HepG2 (cell line): Measurements from ENCODE around the gene CFAP300. TPM values are rescaled to one million over a fixed set of nuclear protein-coding genes. Genes with fewer than 3 reads are reported as not detected.
A peak's percentile ranks its signal among the peaks of the same experiment; 100 is the strongest.

ENCODE experiments used
- ERF ChIP-seq: IDR thresholded peaks from 2 replicates; pipeline ENCODE4 v1.6.1; 2018; ENCODE audit warnings: missing biosample characterization, missing genetic modification reagents
- MED8 ChIP-seq: sonication (generic); formaldehyde crosslinking; IDR thresholded peaks from 2 replicates; pipeline ENCODE4 v1.8.1; 2023; ENCODE audit warnings: mild to moderate bottlenecking, missing genetic modification reagents; ENCODE audit not compliant: insufficient replicate concordance
- NFE2L1 ChIP-seq: sonication (generic); formaldehyde crosslinking; IDR thresholded peaks from 2 replicates; pipeline ENCODE4 v1.4.0; 2020; ENCODE audit warnings: missing genetic modification reagents, mild to moderate bottlenecking, borderline replicate concordance
- NFIC ChIP-seq: IDR thresholded peaks from 2 replicates; pipeline ENCODE4 v1.6.1; 2012; ENCODE audit warnings: mild to moderate bottlenecking, low read length, inconsistent platforms
- RFXANK ChIP-seq: IDR thresholded peaks from 2 replicates; pipeline ENCODE4 v1.6.1; 2016
- RXRA ChIP-seq: sonication (generic); formaldehyde crosslinking; IDR thresholded peaks from 2 replicates; pipeline ENCODE4 v1.5.1; 2020; ENCODE audit warnings: missing genetic modification reagents
- SRY ChIP-seq: sonication (generic); formaldehyde crosslinking; IDR thresholded peaks from 2 replicates; pipeline ENCODE4 v1.8.0; 2022; ENCODE audit warnings: mild to moderate bottlenecking, missing genetic modification reagents
- TAF15 ChIP-seq: fragments of 200-400 bp; formaldehyde crosslinking; IDR thresholded peaks from one replicate; pipeline ENCODE4 v1.6.1; 2018; ENCODE audit warnings: mild to moderate bottlenecking, low read depth, low read length; ENCODE audit not compliant: poor library complexity, severe bottlenecking
- ZC3H4 ChIP-seq: sonication (generic); formaldehyde crosslinking; IDR thresholded peaks from 2 replicates; pipeline ENCODE4 v1.4.0; 2020; ENCODE audit warnings: missing genetic modification reagents, borderline replicate concordance
- ZFP36L1 ChIP-seq: sonication (generic); formaldehyde crosslinking; IDR thresholded peaks from 2 replicates; pipeline ENCODE4 v1.8.0; 2022; ENCODE audit warnings: mild to moderate bottlenecking, missing genetic modification reagents, moderate library complexity
- ZIK1 ChIP-seq: sonication (generic); formaldehyde crosslinking; IDR thresholded peaks from 2 replicates; pipeline ENCODE4 v1.5.0; 2020; ENCODE audit warnings: mild to moderate bottlenecking, low read depth, missing genetic modification reagents, borderline replicate concordance
- ZNF251 ChIP-seq: sonication (generic); formaldehyde crosslinking; IDR thresholded peaks from 2 replicates; pipeline ENCODE4 v1.9.0; 2021; ENCODE audit warnings: mild to moderate bottlenecking, missing genetic modification reagents
- ZNF337 ChIP-seq: sonication (generic); formaldehyde crosslinking; IDR thresholded peaks from 2 replicates; pipeline ENCODE4 v1.5.1; 2020; ENCODE audit warnings: missing genetic modification reagents, low read depth, mild to moderate bottlenecking, borderline replicate concordance
- ZNF350 ChIP-seq: sonication (generic); formaldehyde crosslinking; IDR thresholded peaks from 2 replicates; pipeline ENCODE4 v1.4.0; 2020; ENCODE audit warnings: mild to moderate bottlenecking, low read depth, missing genetic modification reagents, borderline replicate concordance
- ZNF615 ChIP-seq: sonication (generic); formaldehyde crosslinking; IDR thresholded peaks from 2 replicates; pipeline ENCODE4 v1.5.0; 2020; ENCODE audit warnings: mild to moderate bottlenecking, missing genetic modification reagents, borderline replicate concordance
- ZSCAN29 ChIP-seq: sonication (generic); formaldehyde crosslinking; conservative IDR thresholded peaks from 2 replicates; pipeline ENCODE4 v1.4.0; 2020; ENCODE audit warnings: mild to moderate bottlenecking, missing genetic modification reagents
- polyA plus RNA-seq, 8 experiments: library from polyadenylated mRNA; depleted of rRNA in 3 of 8; stranded (reverse) in 7 of 8; unstranded in 1 of 8; fragments of >200 nt; fragmentation: Illumina TruSeq in 4 of 8; extraction: Trizol in 4 of 8; gene quantifications; 2 replicates each; pipeline versions ENCODE4 v1.2.1 to v1.2.3, GENCODE V29; 2011 to 2016; ENCODE audit warnings: low read depth in 4 of 8, missing spikeins in 1 of 8, mixed read lengths in 1 of 8; ENCODE audit not compliant: insufficient read depth in 1 of 8
- total RNA-seq, 5 experiments: library from RNA; depleted of rRNA; stranded (reverse); fragments of >200 nt; fragmentation: Illumina TruSeq; extraction: Trizol; gene quantifications; 2 replicates each; pipeline ENCODE4 v1.2.3, GENCODE V29; 2016; ENCODE audit warnings: low read depth in 1 of 5
- TF ChIP-seq, protein P1 (sequence below): sonication (generic); formaldehyde crosslinking; IDR thresholded peaks from 2 replicates; pipeline ENCODE4 v1.5.1; 2020; ENCODE audit warnings: missing genetic modification reagents, mild to moderate bottlenecking, borderline replicate concordance
- TF ChIP-seq, protein P2 (sequence below): sonication (generic); formaldehyde crosslinking; conservative IDR thresholded peaks from 2 replicates; pipeline ENCODE4 v1.8.1; 2023; ENCODE audit warnings: missing genetic modification reagents
- TF ChIP-seq, protein P3 (sequence below): sonication (generic); formaldehyde crosslinking; IDR thresholded peaks from 2 replicates; pipeline ENCODE4 v1.5.0; 2020; ENCODE audit warnings: mild to moderate bottlenecking, missing genetic modification reagents
- TF ChIP-seq, protein P4 (sequence below): sonication (generic); formaldehyde crosslinking; IDR thresholded peaks from 2 replicates; pipeline ENCODE4 v1.4.0; 2020; ENCODE audit warnings: missing genetic modification reagents
- TF ChIP-seq, protein P5 (sequence below): sonication (generic); formaldehyde crosslinking; IDR thresholded peaks from 2 replicates; pipeline ENCODE4 v1.5.1; 2020; ENCODE audit warnings: missing genetic modification reagents, mild to moderate bottlenecking, borderline replicate concordance

CFAP300 gene
- total and polyA plus RNA-seq, 2 of the 13 experiments (the other 11 are each of a cell fraction or from before 2014, with no cell fraction given) = not detected

DNA sequence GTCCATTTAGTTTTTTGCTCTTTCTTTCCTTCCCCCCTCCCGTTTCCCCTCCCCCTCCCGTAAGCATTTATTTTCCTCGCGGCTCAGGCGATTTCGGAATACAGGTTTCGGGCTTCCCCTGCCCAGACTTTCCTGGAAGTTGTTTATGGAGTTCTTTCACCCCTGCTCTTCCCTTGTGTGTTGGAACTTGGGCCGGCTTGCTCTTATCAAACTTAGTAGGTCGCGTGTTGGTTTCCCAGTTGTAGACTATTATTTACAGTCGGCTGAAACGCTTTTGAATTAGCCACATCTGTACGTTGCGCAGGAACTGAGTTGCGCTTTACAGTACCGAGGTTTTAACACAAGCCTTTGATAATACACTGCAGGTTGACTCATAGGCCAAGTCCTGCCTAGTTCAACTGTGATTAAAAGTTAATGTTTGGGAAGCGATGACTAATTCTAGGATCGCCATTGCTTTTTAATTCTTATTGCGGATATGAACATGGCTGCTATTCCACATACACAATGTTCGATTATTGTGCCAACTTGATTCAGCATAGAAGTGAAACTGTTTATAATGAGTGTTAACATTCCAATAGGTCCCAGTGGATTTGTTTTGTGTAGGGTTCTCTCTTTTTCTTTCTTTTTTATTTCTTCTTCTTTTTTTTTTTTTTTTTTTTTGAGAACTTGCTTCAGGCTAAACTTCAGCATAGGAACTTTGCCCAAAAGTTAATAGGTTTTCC lies 64.7 kb downstream of the CFAP300 start (continued):
- TF ChIP-seq, protein P1, sequence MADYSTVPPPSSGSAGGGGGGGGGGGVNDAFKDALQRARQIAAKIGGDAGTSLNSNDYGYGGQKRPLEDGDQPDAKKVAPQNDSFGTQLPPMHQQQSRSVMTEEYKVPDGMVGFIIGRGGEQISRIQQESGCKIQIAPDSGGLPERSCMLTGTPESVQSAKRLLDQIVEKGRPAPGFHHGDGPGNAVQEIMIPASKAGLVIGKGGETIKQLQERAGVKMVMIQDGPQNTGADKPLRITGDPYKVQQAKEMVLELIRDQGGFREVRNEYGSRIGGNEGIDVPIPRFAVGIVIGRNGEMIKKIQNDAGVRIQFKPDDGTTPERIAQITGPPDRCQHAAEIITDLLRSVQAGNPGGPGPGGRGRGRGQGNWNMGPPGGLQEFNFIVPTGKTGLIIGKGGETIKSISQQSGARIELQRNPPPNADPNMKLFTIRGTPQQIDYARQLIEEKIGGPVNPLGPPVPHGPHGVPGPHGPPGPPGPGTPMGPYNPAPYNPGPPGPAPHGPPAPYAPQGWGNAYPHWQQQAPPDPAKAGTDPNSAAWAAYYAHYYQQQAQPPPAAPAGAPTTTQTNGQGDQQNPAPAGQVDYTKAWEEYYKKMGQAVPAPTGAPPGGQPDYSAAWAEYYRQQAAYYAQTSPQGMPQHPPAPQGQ (CRISPR knock-in tag) = no peak
- TF ChIP-seq ERF (CRISPR knock-in tag) = no peak
- TF ChIP-seq ZNF615 (CRISPR knock-in tag) = no peak; the same call in 1 of the 2 replicates
- TF ChIP-seq NFE2L1 (CRISPR knock-in tag) = no peak
- no peak for TF ChIP-seq ZFP36L1 (CRISPR knock-in tag)
- 0 out of 2 replicates have a peak, but pooled peaks have one; percentile 3 for TF ChIP-seq ZNF350 (CRISPR knock-in tag)
- TF ChIP-seq SRY (CRISPR knock-in tag) = no peak; the same call in 1 of the 2 replicates
- TF ChIP-seq, protein P2, sequence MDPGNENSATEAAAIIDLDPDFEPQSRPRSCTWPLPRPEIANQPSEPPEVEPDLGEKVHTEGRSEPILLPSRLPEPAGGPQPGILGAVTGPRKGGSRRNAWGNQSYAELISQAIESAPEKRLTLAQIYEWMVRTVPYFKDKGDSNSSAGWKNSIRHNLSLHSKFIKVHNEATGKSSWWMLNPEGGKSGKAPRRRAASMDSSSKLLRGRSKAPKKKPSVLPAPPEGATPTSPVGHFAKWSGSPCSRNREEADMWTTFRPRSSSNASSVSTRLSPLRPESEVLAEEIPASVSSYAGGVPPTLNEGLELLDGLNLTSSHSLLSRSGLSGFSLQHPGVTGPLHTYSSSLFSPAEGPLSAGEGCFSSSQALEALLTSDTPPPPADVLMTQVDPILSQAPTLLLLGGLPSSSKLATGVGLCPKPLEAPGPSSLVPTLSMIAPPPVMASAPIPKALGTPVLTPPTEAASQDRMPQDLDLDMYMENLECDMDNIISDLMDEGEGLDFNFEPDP = no peak
- peak; percentile 85 for TF ChIP-seq NFIC
- TF ChIP-seq MED8 = no peak
- no peak for TF ChIP-seq TAF15
- no peak for TF ChIP-seq ZSCAN29 (CRISPR knock-in tag)
- TF ChIP-seq, protein P3, sequence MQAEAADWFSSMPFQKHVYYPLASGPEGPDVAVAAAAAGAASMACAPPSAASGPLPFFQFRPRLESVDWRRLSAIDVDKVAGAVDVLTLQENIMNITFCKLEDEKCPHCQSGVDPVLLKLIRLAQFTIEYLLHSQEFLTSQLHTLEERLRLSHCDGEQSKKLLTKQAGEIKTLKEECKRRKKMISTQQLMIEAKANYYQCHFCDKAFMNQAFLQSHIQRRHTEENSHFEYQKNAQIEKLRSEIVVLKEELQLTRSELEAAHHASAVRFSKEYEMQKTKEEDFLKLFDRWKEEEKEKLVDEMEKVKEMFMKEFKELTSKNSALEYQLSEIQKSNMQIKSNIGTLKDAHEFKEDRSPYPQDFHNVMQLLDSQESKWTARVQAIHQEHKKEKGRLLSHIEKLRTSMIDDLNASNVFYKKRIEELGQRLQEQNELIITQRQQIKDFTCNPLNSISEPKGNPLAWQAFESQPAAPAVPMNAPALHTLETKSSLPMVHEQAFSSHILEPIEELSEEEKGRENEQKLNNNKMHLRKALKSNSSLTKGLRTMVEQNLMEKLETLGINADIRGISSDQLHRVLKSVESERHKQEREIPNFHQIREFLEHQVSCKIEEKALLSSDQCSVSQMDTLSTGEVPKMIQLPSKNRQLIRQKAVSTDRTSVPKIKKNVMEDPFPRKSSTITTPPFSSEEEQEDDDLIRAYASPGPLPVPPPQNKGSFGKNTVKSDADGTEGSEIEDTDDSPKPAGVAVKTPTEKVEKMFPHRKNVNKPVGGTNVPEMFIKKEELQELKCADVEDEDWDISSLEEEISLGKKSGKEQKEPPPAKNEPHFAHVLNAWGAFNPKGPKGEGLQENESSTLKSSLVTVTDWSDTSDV (CRISPR knock-in tag) = no peak
- TF ChIP-seq, protein P4, sequence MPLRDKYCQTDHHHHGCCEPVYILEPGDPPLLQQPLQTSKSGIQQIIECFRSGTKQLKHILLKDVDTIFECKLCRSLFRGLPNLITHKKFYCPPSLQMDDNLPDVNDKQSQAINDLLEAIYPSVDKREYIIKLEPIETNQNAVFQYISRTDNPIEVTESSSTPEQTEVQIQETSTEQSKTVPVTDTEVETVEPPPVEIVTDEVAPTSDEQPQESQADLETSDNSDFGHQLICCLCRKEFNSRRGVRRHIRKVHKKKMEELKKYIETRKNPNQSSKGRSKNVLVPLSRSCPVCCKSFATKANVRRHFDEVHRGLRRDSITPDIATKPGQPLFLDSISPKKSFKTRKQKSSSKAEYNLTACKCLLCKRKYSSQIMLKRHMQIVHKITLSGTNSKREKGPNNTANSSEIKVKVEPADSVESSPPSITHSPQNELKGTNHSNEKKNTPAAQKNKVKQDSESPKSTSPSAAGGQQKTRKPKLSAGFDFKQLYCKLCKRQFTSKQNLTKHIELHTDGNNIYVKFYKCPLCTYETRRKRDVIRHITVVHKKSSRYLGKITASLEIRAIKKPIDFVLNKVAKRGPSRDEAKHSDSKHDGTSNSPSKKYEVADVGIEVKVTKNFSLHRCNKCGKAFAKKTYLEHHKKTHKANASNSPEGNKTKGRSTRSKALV (CRISPR knock-in tag) = no peak
- TF ChIP-seq ZIK1 (CRISPR knock-in tag) = no peak
- TF ChIP-seq ZC3H4 = no peak
- peak; percentile 81; the same call in 1 of the 2 replicates for TF ChIP-seq RXRA
- TF ChIP-seq RFXANK = no peak; the same call in 1 of the 2 replicates
- TF ChIP-seq ZNF251 (CRISPR knock-in tag) = no peak
- TF ChIP-seq, protein P5, sequence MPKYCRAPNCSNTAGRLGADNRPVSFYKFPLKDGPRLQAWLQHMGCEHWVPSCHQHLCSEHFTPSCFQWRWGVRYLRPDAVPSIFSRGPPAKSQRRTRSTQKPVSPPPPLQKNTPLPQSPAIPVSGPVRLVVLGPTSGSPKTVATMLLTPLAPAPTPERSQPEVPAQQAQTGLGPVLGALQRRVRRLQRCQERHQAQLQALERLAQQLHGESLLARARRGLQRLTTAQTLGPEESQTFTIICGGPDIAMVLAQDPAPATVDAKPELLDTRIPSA (CRISPR knock-in tag) = no peak
- TF ChIP-seq ZNF337 (CRISPR knock-in tag) = no peak
